BJ (cell line): ENCODE results near the gene NEUROD2. TPM values are rescaled to one million over a fixed set of nuclear protein-coding genes. Genes with fewer than 3 reads are reported as not detected.

Experiments
- CTCF ChIA-PET: fragments of 350-600 bp; formaldehyde crosslinking; extraction: SDS; loops from one replicate; lab custom pipeline; 2021; ENCODE audit warnings: antibody characterized with exemption, inconsistent platforms; lab: Yijun Ruan, JAX
- POLR2A ChIA-PET: fragments of 300-600 bp; sonication (Branson Sonifier 250); formaldehyde crosslinking; extraction: SDS; loops from one replicate; lab custom pipeline; 2021; ENCODE audit warnings: antibody characterized with exemption; lab: Charles Lee
- DNase-seq: peaks from one replicate; pipeline ENCODE4 v3.0.0-alpha.2; 2011; ENCODE audit warnings: low read depth
- H3K27me3 ChIP-seq: 2 replicates; pipeline ENCODE4 v1.6.0; 2011; ENCODE audit warnings: low read length; ENCODE audit not compliant: control insufficient read depth, insufficient read depth
- H3K36me3 ChIP-seq: 2 replicates; pipeline ENCODE4 v1.5.1; 2011; ENCODE audit warnings: low read length; ENCODE audit not compliant: control insufficient read depth, insufficient read depth
- H3K4me3 ChIP-seq: 2 replicates; pipeline ENCODE4 v1.5.1; 2011; ENCODE audit warnings: low read depth, mild to moderate bottlenecking, control low read depth, low read length
- CTCF ChIP-seq: IDR thresholded peaks from 2 replicates; pipeline ENCODE4 v1.5.1; 2011; ENCODE audit warnings: low read depth, mild to moderate bottlenecking, control low read depth, inconsistent platforms, low read length, moderate library complexity; ENCODE audit not compliant: insufficient read depth
- polyA plus RNA-seq: library from polyadenylated mRNA; depleted of rRNA; stranded (reverse); fragments of >200 nt; gene quantifications from 2 replicates; pipeline ENCODE4 v1.2.3, GENCODE V29; 2011

Gene NEUROD2
- polyA plus RNA-seq, 1 experiment: not detected

- CTCF ChIA-PET: interaction anchor here (1.1 to 7.9 kb wide), 5 partner anchors 6 to 91 kb away, joined by 3 to 157 read pairs (median 4); no protein-coding TSS in a partner anchor
- DNase-seq: no peak
- Histone ChIP-seq H3K4me3 (no peak overlapping the region), H3K36me3 (no peaks in the 10 kb centered on the region; the same call in 1 of the 2 replicates), H3K27me3 (peaks cover 55% of the 10 kb centered on the region)
- no peak for TF ChIP-seq CTCF
- POLR2A ChIA-PET: no interaction called here
Observed at GRCh38 chr17:39627712-39628516, 20.2 kb upstream of the NEUROD2 start.

GRCh38 chr17:39627047-39627711 lies 19.5 kb upstream of the NEUROD2 start:
- DNase-seq: no peak
- Histone ChIP-seq H3K36me3 (no peaks in the 10 kb centered on the region; the same call in 1 of the 2 replicates), H3K27me3 (peaks cover 50% of the 10 kb centered on the region), H3K4me3 (no peak overlapping the region)
- CTCF ChIA-PET: interaction anchor here (1.1 to 1.7 kb wide), 4 partner anchors 26 to 90 kb away, joined by 3 to 6 read pairs (median 4); no protein-coding TSS in a partner anchor
- POLR2A ChIA-PET: no interaction called here
- no peak for TF ChIP-seq CTCF

GRCh38 chr17:39626171-39627046 lies 18.7 kb upstream of the NEUROD2 start, which contains the start of gene PPP1R1B:
TSS of gene PPP1R1B (plus strand) at chr17:39626952. CDS start at chr17:39627393, 441 bp downstream.
- no peaks in the 10 kb centered on the region; the same call in 1 of the 2 replicates for H3K36me3 ChIP-seq
- no peak for TF ChIP-seq CTCF
- peaks cover 42% of the 10 kb centered on the region for H3K27me3 ChIP-seq
- H3K4me3 ChIP-seq: no peak within 1 kb of the TSS
- DNase-seq: no peak
- ChIA-PET CTCF (interaction anchor here (0.8 to 8.7 kb wide), 4 partner anchors 5 to 77 kb away, joined by 4 to 193 read pairs (median 171); partner anchors contain the start of genes PNMT and TCAP), POLR2A (no interaction called here)

GRCh38 chr17:39625198-39625785 lies 17.6 kb upstream of the NEUROD2 start:
- TF ChIP-seq CTCF: no peak
- ChIA-PET CTCF (interaction anchor here (0.5 to 8.7 kb wide), 12 partner anchors 7 to 106 kb away, joined by 3 to 193 read pairs (median 4); partner anchors contain the start of genes MIEN1, PGAP3, PNMT and STARD3), POLR2A (no interaction called here)
- Histone ChIP-seq H3K36me3 (no peaks in the 10 kb centered on the region; the same call in 1 of the 2 replicates), H3K27me3 (peaks cover 42% of the 10 kb centered on the region), H3K4me3 (no peak overlapping the region)
- no peak for DNase-seq
